Neuron (in vitro differentiated cells): ENCODE measurements around the gene CUEDC1.
"Not testable (repeated sequence)": the region's sequence is repeated elsewhere in the genome, so short reads cannot be mapped to it uniquely, and the experiment has no call there.

Experiments
- H2AFZ ChIP-seq: one replicate; pipeline ENCODE4 v1.6.1; 2013; ENCODE audit warnings: low read depth, mild to moderate bottlenecking, inconsistent platforms, low read length, moderate library complexity
- H3K27me3 ChIP-seq: one replicate; pipeline ENCODE4 v1.6.1; 2013; ENCODE audit warnings: low read length; ENCODE audit not compliant: insufficient read depth
- H3K36me3 ChIP-seq: one replicate; pipeline ENCODE4 v1.6.1; 2013; ENCODE audit warnings: low read length; ENCODE audit not compliant: insufficient read depth
- H3K4me1 ChIP-seq: one replicate; pipeline ENCODE4 v1.6.1; 2013; ENCODE audit warnings: low read length; ENCODE audit not compliant: insufficient read depth
- H3K4me3 ChIP-seq: 2 replicates; pipeline ENCODE4 v1.5.1; 2013; ENCODE audit warnings: mild to moderate bottlenecking, low read length, moderate library complexity
- H3K9me3 ChIP-seq: one replicate; pipeline ENCODE4 v1.6.1; 2013; ENCODE audit warnings: low read length

Gene CUEDC1

DNA sequence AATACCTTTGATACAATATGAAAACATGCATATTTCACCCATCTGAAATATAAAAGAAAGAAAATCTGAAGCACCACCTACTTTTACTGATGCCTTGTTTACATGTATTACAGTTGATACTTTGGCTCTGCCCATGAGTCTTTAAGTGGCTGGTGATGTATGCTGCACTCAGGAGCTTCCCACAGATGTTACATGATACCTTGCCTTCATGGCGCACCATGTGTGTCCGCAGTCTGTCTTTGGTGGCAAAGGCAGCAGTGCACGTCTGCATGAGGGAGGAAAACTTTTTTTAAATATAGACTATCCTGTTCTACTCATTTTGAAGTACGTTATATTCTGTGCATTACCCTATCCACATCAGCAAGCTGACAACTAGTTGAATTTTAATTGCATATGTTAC, 25.3 kb upstream of the CUEDC1 start:
- Histone ChIP-seq H3K36me3 (peaks cover 84% of the 10 kb centered on the region), H2AFZ (no peak overlapping the region), H3K27me3 (no peaks in the 10 kb centered on the region), H3K4me3 (no peak overlapping the region), H3K4me1 (peaks cover 42% of the 10 kb centered on the region), H3K9me3 (no peaks in the 10 kb centered on the region)

GRCh38 chr17:57979076-57979475, 23.9 kb upstream of the CUEDC1 start:
- Histone ChIP-seq H3K36me3 (peaks cover 90% of the 10 kb centered on the region), H3K27me3 (no peaks in the 10 kb centered on the region), H3K4me1 (peaks cover 27% of the 10 kb centered on the region), H2AFZ (no peak overlapping the region), H3K4me3 (no peak overlapping the region), H3K9me3 (no peaks in the 10 kb centered on the region)

DNA sequence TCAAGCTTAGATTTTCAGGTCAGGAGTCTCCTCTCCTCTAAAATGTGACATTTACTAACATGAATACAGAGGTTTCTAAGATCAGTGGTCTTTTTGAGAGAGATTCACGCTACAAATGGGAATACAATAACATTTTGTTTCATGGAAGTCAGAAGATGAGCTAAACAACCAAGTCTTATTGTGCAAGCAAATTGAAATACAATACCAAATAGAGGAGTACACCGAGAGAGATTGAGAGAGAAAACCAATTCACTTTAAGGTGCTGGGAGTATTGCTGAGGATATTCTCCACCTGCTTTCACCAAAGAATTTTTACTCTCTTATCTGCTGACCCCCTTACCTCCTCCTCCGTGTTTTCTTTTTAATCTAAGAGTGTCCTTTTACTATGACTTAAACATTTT, 21.4 kb upstream of the CUEDC1 start:
- H3K4me3 ChIP-seq = no peak overlapping the region
- peaks cover 87% of the 10 kb centered on the region for H3K36me3 ChIP-seq
- H2AFZ ChIP-seq = no peak overlapping the region
- H3K9me3 ChIP-seq = no peaks in the 10 kb centered on the region
- H3K4me1 ChIP-seq = peaks cover 2% of the 10 kb centered on the region
- H3K27me3 ChIP-seq = no peaks in the 10 kb centered on the region

- no peaks in the 10 kb centered on the region for H3K4me1 ChIP-seq
- H3K36me3 ChIP-seq = peaks cover 73% of the 10 kb centered on the region
- no peaks in the 10 kb centered on the region for H3K27me3 ChIP-seq
- H2AFZ ChIP-seq = no peak overlapping the region
- no peaks in the 10 kb centered on the region for H3K9me3 ChIP-seq
- H3K4me3 ChIP-seq = no peak overlapping the region
Measured at GRCh38 chr17:57975044-57975443, 19.8 kb upstream of the CUEDC1 start.

- not testable (repeated sequence) for H2AFZ ChIP-seq, H3K27me3 ChIP-seq, H3K4me3 ChIP-seq, H3K4me1 ChIP-seq, H3K9me3 ChIP-seq
- H3K36me3 ChIP-seq = peaks cover 66% of the 10 kb centered on the region
Measured at GRCh38 chr17:57974053-57974824, 19.0 kb upstream of the CUEDC1 start.

DNA sequence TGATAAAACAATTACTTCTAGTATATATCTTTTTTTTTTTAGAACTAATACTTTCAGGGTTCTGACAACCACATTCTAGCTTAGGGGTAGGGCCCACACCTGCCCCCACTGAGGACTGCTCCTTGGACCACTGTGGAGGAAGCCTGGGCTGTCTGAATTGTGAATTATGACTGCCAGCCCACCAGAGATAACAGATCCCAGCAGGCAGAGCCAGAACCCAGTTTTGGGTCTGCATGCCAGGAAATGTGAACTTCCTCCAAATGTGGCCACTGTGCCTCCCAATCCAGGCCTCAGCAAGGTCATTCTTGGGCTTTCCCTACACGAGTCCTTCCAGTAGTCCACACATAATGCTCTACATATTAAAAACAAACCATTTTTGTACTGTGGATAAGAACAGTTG, 16.9 kb upstream of the CUEDC1 start:
- no peaks in the 10 kb centered on the region for H3K9me3 ChIP-seq
- H2AFZ ChIP-seq = no peak overlapping the region
- no peaks in the 10 kb centered on the region for H3K27me3 ChIP-seq
- H3K36me3 ChIP-seq = peaks cover 45% of the 10 kb centered on the region
- H3K4me3 ChIP-seq = no peak overlapping the region
- H3K4me1 ChIP-seq = no peaks in the 10 kb centered on the region

DNA sequence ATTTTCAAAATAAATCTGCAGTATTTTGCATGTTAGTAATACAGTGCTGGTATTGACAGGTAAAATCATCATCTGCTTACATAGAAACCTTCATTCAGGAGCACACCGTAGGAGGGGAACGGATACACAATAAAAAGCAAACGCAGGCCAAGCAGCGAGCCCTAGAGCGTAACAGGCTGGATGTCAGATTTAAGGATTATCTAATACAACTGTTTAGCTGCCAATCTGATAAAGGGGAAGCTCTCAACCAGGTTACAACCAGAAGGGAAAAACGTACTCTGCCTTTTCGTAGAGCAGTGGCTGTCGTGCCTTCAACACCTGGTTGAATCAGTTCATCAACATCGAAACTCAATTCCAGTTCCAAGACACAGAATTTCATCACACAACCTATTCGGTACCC, 16.4 kb upstream of the CUEDC1 start:
- Histone ChIP-seq H2AFZ (no peak overlapping the region), H3K4me1 (no peaks in the 10 kb centered on the region), H3K36me3 (peaks cover 39% of the 10 kb centered on the region)

GRCh38 chr17:57970710-57971109, 15.5 kb upstream of the CUEDC1 start:
- Histone ChIP-seq H3K9me3 (no peaks in the 10 kb centered on the region), H3K36me3 (peaks cover 30% of the 10 kb centered on the region), H2AFZ (no peak overlapping the region), H3K27me3 (no peaks in the 10 kb centered on the region), H3K4me1 (no peaks in the 10 kb centered on the region), H3K4me3 (no peak overlapping the region)

More for the DNA sequence above, 16.4 kb upstream of the CUEDC1 start:
- no peak overlapping the region for H3K4me3 ChIP-seq
- no peaks in the 10 kb centered on the region for H3K27me3 ChIP-seq
- H3K9me3 ChIP-seq = no peaks in the 10 kb centered on the region

GRCh38 chr17:57968456-57968855, 13.2 kb upstream of the CUEDC1 start:
- H2AFZ ChIP-seq = no peak overlapping the region
- H3K36me3 ChIP-seq = peaks cover 10% of the 10 kb centered on the region
- no peak overlapping the region for H3K4me3 ChIP-seq
- H3K9me3 ChIP-seq = no peaks in the 10 kb centered on the region
- H3K4me1 ChIP-seq = no peaks in the 10 kb centered on the region
- H3K27me3 ChIP-seq = no peaks in the 10 kb centered on the region

DNA sequence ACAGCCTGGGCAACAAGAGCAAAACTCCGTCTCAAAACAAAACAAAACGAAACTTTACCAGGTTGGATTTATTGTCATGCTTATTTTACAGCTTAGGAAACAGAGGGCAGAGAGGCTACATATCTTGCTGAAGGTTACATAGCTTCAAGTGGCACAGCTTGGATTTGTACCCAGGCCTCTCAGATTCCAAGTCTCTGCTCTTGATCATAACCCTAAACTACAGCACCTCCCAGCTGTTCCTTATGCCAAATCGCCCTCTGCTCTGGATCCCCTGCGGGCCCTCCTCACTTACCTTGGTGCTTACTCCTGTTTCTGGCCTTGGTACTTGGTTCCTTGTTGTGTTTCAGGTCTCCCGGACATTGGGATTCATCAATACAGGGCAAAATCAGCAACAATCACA, 11.7 kb upstream of the CUEDC1 start:
- Histone ChIP-seq H3K36me3 (no peaks in the 10 kb centered on the region), H2AFZ (no peak overlapping the region), H3K27me3 (no peaks in the 10 kb centered on the region), H3K9me3 (no peaks in the 10 kb centered on the region), H3K4me3 (no peak overlapping the region), H3K4me1 (no peaks in the 10 kb centered on the region)

GRCh38 chr17:57966246-57966645, 11.0 kb upstream of the CUEDC1 start:
- H3K4me3 ChIP-seq = no peak overlapping the region

GRCh38 chr17:57965521-57966160, 10.4 kb upstream of the CUEDC1 start:
- no peak overlapping the region for H2AFZ ChIP-seq

More at GRCh38 chr17:57966246-57966645, 11.0 kb upstream of the CUEDC1 start:
- Histone ChIP-seq H3K36me3 (no peaks in the 10 kb centered on the region), H3K4me1 (no peaks in the 10 kb centered on the region), H3K27me3 (no peaks in the 10 kb centered on the region), H3K9me3 (no peaks in the 10 kb centered on the region), H2AFZ (no peak overlapping the region)

GRCh38 chr17:57963149-57963511, 7.9 kb upstream of the CUEDC1 start:
- Histone ChIP-seq H3K9me3 (no peaks in the 10 kb centered on the region), H3K4me3 (no peak overlapping the region), H3K36me3 (no peaks in the 10 kb centered on the region), H2AFZ (no peak overlapping the region), H3K4me1 (no peaks in the 10 kb centered on the region), H3K27me3 (no peaks in the 10 kb centered on the region)

More at GRCh38 chr17:57965521-57966160, 10.4 kb upstream of the CUEDC1 start:
- no peaks in the 10 kb centered on the region for H3K27me3 ChIP-seq
- no peaks in the 10 kb centered on the region for H3K9me3 ChIP-seq
- H3K36me3 ChIP-seq = no peaks in the 10 kb centered on the region
- no peaks in the 10 kb centered on the region for H3K4me1 ChIP-seq
- no peak overlapping the region for H3K4me3 ChIP-seq
